Measurements from ENCODE around the gene HIPK2.
A peak's percentile ranks its signal among the peaks of the same experiment; 100 is the strongest.

HIPK2 gene

DNA sequence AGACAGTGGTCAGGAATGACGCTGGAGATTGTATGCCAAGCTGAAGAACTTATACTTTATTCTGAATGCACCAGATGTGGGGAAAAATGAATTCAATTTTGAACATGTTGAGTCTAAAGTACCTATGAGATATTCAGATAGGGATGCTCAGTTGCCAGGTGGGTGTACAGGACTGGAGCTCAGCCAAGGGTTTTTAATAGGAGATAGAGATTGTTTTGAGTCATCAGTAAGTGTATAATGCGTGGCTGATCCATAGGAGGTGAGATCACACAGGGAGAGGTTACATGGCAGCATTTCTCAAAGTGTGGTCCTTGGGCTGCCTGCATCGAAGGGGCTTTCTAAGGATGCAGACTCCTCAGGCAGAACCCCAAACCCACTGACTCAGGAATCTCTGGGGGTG lies 6.8 kb upstream of the HIPK2 start:
- H3K27ac ChIP-seq = peak overlapping the region; percentile 22
- DNase-seq (ENCODE audit: low read depth, low spot score) = peak; percentile 34

DNA sequence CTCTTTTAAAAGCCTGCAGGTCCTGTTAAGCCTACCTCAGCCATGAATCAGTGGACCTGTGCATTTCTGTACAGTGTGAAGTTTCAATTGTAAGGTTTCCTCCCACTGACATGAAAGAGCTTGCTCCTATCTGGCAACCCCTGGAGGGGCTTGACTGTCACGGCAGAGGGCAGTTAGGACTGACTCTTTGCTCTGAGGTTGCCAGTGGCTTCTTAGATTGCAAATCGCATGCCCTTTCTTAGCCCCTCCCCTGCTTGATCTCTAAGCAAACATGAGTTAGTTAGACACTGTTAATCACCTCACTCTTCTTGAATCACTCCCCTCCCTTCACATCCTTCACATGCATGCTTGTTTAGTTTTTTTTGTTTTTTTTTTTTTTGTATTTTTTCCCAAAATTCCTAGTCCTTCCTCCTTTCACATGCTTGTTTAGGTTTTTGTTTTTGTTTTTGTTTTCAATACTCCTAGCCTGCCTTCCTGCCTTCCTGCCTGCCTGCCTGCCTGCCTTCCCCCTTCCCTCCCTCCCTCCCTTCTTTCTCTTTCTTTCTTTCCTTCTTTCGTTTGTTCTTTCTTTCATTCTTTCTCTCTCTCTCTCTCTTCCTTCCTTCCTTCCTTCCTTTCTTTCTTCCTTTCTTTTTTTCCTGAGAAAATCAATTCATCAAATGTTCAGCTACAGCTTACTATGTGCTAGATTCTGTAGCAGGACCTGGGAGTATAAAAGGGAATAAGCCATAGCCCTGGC lies 6.0 kb upstream of the HIPK2 start:
- DNase-seq (ENCODE audit: low read depth, low spot score) = peak; percentile 70
- H3K27ac ChIP-seq = peak overlapping the region; percentile 22

DNA sequence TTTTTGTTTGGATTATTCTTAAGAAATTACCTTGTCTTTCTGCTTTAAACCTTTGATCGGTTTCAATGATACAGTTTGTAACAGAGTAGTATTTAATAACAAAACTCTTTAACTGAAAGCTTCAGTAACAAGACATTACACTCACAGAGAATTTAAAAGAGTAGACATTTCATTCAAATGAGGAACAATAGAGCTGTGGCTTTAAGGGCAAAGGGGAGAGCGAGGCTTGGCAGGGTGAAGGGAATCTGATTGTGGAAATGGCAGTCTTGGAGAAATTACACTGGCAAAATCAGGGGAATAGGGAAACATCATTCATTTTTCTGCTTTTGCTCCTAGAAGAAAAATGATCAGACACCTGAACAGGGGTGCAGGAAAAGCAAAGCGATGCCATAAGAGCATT lies 5.1 kb upstream of the HIPK2 start:
- DNase-seq (ENCODE audit: low read depth, low spot score) = no peak
- H3K27ac ChIP-seq = no peak overlapping the region

DNA sequence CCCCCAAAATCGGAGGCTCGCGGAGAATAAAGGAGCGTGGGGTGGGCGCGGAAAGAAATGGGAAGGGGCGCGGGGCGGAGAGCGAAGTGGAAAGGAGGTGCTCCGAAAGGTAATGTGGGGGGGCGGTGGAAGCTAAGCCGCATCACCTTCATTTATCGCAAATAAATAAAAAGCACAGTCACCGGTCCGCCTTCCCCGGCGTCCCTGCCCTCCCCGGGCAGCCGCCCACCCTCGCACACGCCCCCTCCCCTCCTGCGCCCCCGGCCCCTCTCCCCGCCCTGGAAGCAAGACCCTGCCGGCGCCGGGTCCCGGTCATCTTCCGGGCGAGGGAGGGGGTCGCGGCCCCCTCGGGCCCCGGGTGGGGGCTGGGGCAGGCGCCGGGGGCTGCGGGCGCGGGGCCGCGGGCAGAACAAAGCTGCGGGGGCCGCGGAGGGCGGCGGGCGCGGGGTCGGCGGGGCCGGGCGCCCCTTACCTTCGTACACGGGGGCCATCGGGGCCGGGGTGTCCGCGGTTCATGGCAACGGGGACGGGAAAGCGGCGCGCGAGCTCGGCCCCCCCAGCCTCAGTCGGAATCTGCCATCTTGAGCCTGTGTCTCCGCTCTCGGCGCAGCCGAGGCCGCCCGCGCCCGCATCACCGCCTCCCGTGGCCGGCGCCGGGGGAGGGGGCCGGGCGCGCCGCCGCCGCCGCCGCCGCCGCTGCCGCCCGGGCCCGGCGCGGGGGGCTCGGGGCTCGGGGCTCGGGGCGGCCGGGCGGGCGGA lies 486 bp downstream of the HIPK2 start:
- DNase-seq (ENCODE audit: low read depth, low spot score) = no peak
- H3K27ac ChIP-seq = peak overlapping the region; percentile 91

DNA sequence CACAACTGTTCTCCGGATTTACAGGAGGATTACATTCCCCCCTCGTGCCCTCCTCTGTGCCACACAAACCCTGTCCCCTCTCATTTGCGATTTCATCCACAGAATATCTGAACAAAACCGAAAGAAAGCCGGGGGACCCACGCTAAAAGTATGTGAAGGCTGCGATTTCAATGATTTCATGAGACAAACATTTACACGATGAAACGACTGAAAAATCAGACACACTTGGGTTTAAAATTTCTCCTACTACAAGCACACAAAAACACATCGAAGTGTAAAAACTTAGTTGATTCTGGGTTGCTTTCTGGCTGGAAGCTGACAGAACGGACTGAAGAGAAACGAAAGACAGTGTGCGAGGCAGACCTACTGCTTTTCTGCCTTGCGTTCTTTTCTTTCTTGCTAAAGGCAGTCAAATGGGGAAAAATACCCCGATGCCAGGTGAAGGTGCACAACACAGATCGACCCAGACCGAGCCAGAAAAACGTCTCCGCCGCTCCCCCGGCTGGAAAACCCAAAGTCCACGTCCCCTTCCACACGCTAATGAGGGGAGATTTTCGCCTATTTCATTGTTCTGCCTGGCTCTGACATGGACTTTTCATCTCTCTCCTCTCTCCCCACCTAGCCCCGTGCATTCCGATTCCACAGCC lies 1.2 kb downstream of the HIPK2 start:
- DNase-seq (ENCODE audit: low read depth, low spot score) = no peak
- H3K27ac ChIP-seq = peak overlapping the region; percentile 91

DNA sequence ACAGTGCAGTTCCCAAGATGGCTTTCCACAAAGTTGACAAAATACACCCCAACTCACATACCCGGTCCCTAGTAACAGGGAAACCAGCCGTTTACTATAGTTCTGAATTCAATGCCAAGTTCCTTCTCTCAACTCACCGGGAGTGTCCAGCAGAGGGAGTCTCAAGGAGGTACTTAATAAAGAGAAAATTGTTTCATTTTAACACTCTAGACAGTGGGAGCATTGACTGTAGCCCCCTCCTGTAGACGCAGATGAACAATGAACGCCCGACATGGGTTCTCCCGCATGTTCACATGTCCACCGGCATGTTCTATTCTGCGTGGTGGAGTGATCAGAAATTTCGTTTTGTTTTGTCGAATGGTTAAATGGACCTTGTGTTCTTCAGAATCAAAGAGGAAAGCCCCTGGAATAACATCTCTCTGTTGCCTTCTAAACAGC lies 1.9 kb downstream of the HIPK2 start:
- DNase-seq (ENCODE audit: low read depth, low spot score) = no peak
- H3K27ac ChIP-seq = peak overlapping the region; percentile 91

DNA sequence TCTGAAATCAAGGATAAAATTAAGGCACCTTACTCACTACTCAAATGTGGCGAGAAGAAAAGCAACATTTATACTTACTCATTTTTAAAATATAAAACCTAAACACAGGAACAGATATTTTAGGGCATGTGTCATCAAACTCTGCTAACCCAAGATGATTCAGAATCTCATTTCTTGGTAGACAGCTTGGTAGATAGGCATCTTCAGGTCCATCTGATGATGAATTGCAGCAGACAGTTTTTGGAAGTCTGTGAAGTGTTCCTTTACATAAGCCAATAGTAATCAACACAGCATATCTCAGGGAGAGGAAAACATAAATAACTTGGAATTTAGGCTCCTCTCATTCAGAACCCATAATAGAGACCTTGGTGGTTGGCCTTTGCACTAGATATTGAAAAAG lies 3.4 kb downstream of the HIPK2 start:
- peak; percentile 55 for DNase-seq (ENCODE audit: low read depth, low spot score)
- H3K27ac ChIP-seq = peak overlapping the region; percentile 91

DNA sequence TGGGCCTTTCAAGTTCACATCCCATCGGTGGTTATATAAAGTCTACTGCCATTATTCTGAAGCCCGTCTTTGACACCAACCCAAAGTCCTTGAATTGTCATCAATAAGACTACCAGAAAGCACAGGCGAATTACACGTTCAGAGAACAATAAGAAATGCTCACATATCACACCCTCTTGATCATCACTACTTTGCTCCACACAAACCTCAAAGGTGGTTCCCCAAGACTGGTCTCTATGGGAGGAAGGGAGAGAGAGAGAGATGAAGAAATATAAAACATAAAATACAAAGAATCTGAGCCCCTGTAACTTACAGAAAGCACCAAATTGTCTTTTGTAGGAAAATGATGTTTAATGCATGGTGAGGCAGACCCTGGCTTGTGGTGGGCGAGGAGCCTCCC lies 4.4 kb downstream of the HIPK2 start:
- peak overlapping the region; percentile 91 for H3K27ac ChIP-seq
- DNase-seq (ENCODE audit: low read depth, low spot score) = no peak

DNA sequence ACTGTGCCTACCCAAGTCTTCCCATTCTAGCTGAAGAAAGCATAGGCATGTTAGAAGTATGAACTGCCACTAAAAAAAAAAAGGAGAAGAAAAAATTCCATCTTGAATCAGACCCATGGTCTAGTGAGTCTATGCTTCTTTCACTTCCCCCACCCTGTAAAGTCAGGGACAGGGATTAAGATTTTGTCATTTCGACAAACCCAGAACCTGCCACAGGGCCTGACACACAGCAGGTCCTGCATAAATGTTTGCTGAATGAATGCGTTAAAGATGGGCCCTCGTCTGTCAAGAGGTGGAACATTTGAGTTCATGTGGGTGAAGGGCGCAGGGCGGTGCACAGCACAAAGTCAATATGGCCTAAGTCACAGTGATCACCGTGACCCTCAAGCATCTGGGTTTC lies 4.9 kb downstream of the HIPK2 start:
- DNase-seq (ENCODE audit: low read depth, low spot score) = no peak

DNA sequence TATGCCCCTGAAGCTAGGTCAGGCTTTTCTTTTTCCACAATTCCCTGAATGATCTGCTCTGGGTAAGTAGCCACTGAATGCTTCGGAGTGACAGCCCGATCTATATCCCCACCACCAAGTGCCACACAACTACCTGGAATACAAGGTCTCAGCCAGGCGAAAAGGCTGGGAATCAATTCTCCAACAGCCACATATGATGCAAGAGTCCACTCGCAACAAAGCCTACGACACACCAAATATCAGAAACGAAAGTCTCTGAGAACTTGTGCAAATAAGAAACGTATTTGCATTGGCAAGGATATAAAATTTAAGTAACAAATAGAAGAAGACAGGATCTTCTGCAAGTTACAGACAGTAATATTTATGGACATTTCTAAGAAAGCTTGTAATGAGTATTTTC lies 5.7 kb downstream of the HIPK2 start:
- peak overlapping the region; percentile 96 for H3K27ac ChIP-seq
- DNase-seq (ENCODE audit: low read depth, low spot score) = no peak

More for the DNA sequence above, 4.9 kb downstream of the HIPK2 start:
- peak overlapping the region; percentile 96 for H3K27ac ChIP-seq

DNA sequence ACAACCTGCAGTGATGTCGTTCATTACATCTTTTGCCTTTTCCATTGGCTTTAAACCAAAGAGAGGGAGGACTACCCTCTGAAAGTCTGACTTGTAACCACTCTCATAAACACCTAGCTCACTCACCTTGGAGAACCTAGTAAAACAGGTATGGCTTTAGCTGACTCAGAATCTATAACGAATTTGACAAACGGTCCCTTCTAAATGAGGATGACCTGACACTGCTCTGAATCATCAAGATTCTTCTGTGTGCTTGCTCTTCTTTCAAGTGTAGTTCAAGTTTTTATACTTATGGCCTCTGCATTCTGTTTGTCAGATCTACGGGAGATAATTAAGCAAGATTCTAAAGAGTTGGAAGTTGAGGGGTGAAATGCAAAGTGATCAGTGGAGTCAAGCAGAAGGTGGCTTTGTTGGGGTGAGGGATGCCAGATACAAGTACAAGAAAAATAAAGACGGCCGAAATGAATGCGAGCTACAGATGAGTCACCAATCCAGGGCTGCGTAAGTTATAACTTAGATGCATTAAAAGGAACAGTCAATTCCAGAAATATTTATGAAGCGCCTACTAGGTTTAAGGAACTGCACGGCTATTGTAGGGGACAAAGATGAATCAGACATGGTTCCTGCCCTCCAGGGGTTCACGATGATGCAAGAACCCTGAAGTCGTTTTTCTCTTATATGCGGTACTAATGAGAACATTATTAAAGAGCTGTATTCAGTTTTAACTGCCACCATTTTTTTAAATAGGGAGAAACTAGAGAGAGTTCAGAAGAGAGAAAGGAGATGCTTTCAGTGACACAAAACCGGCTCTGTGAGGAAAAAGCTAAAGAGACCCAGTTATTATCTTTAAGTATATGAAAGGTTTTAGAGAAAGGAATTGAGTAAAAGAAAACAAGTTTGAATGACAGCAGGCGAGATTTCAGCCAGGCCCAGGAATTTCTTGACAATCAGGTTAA lies 6.5 kb downstream of the HIPK2 start:
- peak; percentile 82 for DNase-seq (ENCODE audit: low read depth, low spot score)
- peak overlapping the region; percentile 96 for H3K27ac ChIP-seq

DNA sequence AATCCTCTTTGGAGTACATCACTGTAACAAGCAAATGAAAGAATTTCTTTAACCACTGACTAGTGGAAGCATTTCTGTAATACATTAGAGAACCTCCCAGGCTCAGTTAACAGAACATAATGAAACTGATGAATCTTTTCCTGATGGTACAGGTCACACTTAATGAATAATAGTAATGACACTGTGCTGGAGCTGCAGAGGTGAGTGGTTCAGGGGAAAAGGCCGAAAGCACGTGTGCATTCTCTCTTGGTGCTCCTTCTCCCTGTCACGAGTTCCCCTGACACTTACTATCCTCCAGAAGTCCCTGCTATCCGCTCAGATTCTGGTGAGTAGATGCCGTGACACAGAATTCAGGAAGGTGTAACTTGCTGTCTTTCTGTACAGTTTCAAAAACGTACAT lies 8.0 kb downstream of the HIPK2 start:
- no peak for DNase-seq (ENCODE audit: low read depth, low spot score)
- no peak overlapping the region for H3K27ac ChIP-seq

DNA sequence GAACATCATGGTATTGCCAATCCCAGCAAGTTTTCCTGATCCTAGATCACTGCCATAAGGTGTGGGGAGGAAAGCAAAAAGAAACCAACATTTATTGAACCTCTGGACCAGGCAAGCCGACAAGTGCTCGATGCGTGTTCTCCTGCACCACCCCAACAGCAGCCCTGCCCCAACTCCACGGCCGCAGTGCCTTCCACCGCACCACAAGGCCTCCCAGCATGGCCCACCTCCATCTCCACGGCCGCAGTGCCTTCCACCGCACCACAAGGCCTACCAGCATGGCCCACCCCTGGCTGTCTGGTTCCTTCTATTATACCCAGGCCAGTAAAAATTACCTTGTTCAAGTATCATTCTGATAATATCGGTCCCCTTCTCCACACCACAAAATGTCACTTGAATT lies 8.7 kb downstream of the HIPK2 start:
- H3K27ac ChIP-seq = no peak overlapping the region
- DNase-seq (ENCODE audit: low read depth, low spot score) = no peak

DNA sequence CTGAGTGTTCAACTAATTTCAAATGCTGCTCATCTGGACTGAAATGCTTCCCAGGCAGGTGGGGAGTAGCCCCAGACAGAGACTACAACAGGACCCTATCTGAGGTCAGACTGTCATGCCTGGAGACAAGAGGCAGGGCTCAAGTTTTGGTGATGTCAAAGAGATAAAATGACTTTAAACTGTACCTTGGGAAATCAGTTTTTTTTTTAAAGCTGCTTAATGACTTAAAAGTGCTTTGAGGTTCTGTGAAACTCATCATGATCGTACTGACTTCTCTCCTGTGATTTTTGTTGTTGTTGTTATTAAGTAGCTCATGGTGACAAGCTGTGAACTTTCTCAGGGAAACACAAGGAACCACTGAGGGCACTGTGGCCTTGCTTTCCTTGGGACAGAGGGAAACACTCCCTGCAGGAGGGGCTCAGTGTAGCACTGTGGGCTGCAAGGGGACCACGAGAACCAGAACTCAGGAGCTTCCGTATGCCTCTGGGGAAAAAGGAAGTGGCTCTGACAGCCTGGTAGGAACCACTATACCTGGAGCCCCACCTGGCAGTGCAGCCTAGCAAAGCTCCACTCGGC lies 9.5 kb downstream of the HIPK2 start:
- no peak overlapping the region for H3K27ac ChIP-seq
- no peak for DNase-seq (ENCODE audit: low read depth, low spot score)

DNA sequence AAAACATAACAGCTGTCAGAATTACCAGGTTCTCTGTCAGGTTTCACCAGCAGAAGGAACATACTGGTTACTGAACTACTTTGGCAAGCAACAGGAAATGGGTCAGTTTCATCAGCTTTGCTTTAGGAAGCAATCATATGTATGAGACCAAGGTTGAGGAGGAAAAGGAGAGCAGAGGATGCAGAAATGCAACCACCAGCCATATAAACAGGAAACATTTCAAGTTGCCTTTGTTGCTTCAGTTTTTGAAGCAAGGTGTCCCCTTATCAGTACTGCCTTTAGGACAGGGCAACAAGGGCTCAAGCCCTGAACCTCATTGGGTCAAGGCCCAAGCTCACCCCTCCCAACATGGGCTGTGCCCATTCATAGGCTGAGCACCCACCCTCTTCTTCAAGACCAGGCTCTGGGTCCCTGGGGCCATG lies 10.2 kb downstream of the HIPK2 start:
- DNase-seq (ENCODE audit: low read depth, low spot score) = no peak
- no peak overlapping the region for H3K27ac ChIP-seq

DNA sequence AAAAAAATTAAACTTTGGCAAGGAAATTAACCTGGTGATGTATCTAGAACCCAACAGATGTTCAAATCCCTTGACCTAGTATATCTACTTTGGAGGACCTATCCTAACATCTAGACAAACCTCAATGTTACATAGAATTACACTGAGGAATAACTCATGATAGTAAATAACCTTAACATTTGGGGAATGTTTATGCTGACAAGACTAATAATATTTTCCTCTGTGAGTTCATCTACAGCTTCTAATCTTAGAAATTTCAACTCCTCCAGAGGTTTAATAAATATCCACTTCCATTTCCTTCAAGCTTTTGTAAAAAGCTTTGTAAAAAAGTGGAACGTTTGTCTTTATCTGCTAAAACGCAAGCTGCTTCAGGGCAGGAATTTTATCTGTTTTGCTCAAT lies 12.7 kb downstream of the HIPK2 start:
- H3K27ac ChIP-seq = no peak overlapping the region
- DNase-seq (ENCODE audit: low read depth, low spot score) = no peak

DNA sequence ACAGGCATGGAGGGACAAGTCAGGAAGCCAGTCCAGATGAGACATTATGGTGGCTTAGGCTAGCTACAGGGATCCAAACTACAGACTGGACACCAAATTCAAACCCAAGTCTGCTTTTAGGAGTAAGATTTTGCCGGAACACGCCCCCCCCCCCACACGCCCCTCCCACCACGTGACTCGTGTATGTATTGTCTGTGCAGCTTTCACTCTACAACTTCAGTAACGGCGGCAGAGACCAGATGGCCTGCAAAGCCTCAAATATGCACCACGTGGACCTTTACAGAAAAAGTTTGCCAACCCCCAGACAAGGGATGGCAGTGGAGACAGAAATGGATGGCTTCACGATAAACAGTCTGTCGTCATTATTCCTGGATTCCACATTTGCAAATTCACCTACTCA lies 14.5 kb downstream of the HIPK2 start:
- H3K27ac ChIP-seq = peak overlapping the region; percentile 4
- DNase-seq (ENCODE audit: low read depth, low spot score) = no peak

DNA sequence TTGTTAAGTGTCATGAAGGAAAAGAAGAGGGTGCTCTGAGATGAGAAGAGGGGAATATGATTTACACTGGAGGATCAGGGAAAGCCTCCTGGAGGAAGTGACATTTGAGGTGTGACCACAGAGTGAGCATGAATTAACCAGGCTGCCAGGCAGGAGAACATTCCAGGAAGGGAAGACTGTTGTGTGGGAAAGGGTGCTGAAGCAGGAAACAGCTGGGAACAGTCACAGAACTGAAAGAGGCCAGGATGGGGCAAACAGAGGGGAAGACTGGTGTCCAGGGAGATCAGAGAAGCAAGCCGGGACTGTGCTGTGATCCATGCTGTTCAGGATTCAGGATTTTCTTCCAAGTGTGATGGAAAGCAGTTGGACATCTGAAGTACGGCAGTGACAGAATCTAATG lies 14.9 kb downstream of the HIPK2 start:
- DNase-seq (ENCODE audit: low read depth, low spot score) = no peak
- H3K27ac ChIP-seq = peak overlapping the region; percentile 4

DNA sequence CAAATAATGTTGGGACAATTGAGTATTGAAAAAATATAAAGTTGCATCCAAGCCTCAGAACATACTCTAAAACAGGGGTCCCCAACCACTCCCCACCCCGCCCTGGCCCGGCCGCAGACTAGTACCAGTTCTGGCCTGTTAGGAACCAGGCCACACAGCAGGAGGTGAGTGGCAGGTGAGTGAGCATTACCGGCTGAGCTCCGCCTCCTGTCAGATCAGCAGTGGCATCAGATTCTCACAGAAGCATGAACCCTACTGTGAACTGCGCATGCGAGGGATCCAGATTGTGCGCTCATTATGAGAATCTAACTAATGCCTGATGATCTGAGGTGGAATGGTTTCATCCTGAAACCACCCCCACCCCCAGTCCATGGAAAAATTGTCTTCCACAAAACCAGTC lies 19.4 kb downstream of the HIPK2 start:
- H3K27ac ChIP-seq = no peak overlapping the region
- DNase-seq (ENCODE audit: low read depth, low spot score) = no peak

DNA sequence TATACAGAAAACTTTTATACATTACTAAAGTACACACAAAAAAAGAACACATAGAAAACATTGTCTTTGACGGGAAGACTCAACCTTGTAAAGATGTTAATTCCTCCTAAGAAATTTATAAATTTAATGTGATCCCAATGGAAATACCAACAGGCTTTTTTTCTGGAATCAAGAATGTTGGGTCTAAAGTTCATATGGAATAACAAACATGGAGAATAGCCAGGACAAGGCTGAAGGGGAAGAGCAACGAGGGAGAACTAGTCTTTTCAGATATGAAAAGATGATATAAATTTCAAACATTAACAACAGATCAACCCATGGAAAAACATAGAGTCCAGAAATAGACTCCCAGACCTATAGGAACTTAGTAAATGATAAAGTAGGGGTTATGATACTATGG lies 19.8 kb downstream of the HIPK2 start:
- no peak overlapping the region for H3K27ac ChIP-seq
- DNase-seq (ENCODE audit: low read depth, low spot score) = no peak
